HEK293 (cell line): ENCODE results near the gene FCGR3A.
"Not testable (repeated sequence)": the region's sequence is repeated elsewhere in the genome, so short reads cannot be mapped to it uniquely, and the experiment has no call there.

Experiments used
- CTCF ChIP-seq: fragments of 450-650 bp; formaldehyde crosslinking; IDR thresholded peaks from 2 replicates; pipeline ENCODE4 v1.5.1; 2016; ENCODE audit warnings: missing biosample characterization, missing genetic modification characterization
- ZNF274 ChIP-seq, 2 experiments: fragments of 200-500 bp in 1 of 2; fragments of 450-650 bp in 1 of 2; sonication (Bioruptor generic) in 1 of 2; formaldehyde crosslinking in 1 of 2; IDR thresholded peaks; 2 replicates each; pipeline versions ENCODE4 v1.5.1 to v1.6.1; 2014 to 2016; ENCODE audit warnings: borderline replicate concordance in 1 of 2, inconsistent platforms in 1 of 2, low read length in 1 of 2, missing biosample characterization in 1 of 2, missing genetic modification characterization in 1 of 2
- ZNF362 ChIP-seq: fragments of 450-650 bp; formaldehyde crosslinking; IDR thresholded peaks from 2 replicates; pipeline ENCODE4 v1.5.1; 2016; ENCODE audit warnings: missing biosample characterization, missing genetic modification characterization
- ZNF518A ChIP-seq: fragments of 450-650 bp; formaldehyde crosslinking; conservative IDR thresholded peaks from 2 replicates; pipeline ENCODE4 v1.5.1; 2016; ENCODE audit warnings: low read depth, missing biosample characterization, missing genetic modification characterization

GRCh38 chr1:161548749-161549406 is 740 bp downstream of the FCGR3A start:
- TF ChIP-seq CTCF (tag by site-specific recombination); ZNF362 (tag by site-specific recombination); ZNF274 (IDR thresholded peaks at IDR 0.05; ENCODE audit: low read length); ZNF274 (tag by site-specific recombination; IDR thresholded peaks at IDR 0.05; ENCODE audit: borderline replicate concordance); ZNF518A: not testable (repeated sequence)
